ENCODE data around the gene CNTNAP4. TPM values are rescaled to one million over a fixed set of nuclear protein-coding genes. Genes with fewer than 3 reads are reported as not detected.

Gene CNTNAP4
- total RNA-seq, 6 experiments from 2014 or later, result not detected

GRCh38 chr16:76287466-76287865 lies 10.3 kb downstream of the CNTNAP4 start:
- H3K4me1 Mint-ChIP-seq (ENCODE audit: low read depth), result no peaks in the 10 kb centered on the region

DNA sequence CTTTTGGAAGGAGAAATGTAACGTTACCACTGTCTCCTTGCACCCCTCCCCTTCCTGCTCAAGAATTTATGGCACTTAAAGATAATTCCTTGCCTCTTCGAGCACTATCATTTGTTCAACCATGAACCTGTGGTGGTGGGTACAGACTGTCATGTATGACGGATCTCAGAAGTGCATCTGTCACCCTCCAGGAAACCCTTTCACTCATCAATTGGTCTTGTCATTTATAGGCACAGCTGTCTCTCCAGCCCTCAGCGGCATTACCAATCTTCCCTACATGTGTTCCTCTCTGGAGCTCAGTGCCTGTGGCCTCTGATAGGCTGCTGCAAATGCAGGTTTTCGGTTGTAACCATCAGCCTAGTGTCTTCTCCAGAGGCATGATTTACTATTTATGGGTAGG lies 15.0 kb downstream of the CNTNAP4 start:
- TF ChIP-seq, protein P1, sequence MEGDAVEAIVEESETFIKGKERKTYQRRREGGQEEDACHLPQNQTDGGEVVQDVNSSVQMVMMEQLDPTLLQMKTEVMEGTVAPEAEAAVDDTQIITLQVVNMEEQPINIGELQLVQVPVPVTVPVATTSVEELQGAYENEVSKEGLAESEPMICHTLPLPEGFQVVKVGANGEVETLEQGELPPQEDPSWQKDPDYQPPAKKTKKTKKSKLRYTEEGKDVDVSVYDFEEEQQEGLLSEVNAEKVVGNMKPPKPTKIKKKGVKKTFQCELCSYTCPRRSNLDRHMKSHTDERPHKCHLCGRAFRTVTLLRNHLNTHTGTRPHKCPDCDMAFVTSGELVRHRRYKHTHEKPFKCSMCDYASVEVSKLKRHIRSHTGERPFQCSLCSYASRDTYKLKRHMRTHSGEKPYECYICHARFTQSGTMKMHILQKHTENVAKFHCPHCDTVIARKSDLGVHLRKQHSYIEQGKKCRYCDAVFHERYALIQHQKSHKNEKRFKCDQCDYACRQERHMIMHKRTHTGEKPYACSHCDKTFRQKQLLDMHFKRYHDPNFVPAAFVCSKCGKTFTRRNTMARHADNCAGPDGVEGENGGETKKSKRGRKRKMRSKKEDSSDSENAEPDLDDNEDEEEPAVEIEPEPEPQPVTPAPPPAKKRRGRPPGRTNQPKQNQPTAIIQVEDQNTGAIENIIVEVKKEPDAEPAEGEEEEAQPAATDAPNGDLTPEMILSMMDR (IDR thresholded peaks at IDR 0.05), result no peak
- no peaks in the 10 kb centered on the region; the same call in 1 of the 2 replicates for H3K27me3 Mint-ChIP-seq (ENCODE audit: insufficient read depth)
- no peak overlapping the region for H3K27ac Mint-ChIP-seq
- no peaks in the 10 kb centered on the region for H3K4me1 Mint-ChIP-seq (ENCODE audit: low read depth)
- H3K36me3 Mint-ChIP-seq (ENCODE audit: low read depth), result peaks cover 4% of the 10 kb centered on the region; the same call in 1 of the 2 replicates
- no peak for DNase-seq
- H3K9me3 Mint-ChIP-seq, result peaks cover 57% of the 10 kb centered on the region
- H3K4me3 Mint-ChIP-seq, result no peak overlapping the region

More at GRCh38 chr16:76287466-76287865, 10.3 kb downstream of the CNTNAP4 start:
- Mint-ChIP-seq H3K36me3 (ENCODE audit: low read depth) (peaks cover 8% of the 10 kb centered on the region; the same call in 1 of the 2 replicates), H3K4me3 (no peak overlapping the region), H3K9me3 (peaks cover 61% of the 10 kb centered on the region), H3K27me3 (ENCODE audit: insufficient read depth) (no peaks in the 10 kb centered on the region; the same call in 1 of the 2 replicates), H3K27ac (no peak overlapping the region)
- no peak for DNase-seq
- TF ChIP-seq, protein P1 (IDR thresholded peaks at IDR 0.05), result no peak

- H3K4me1 Mint-ChIP-seq (ENCODE audit: low read depth), result no peaks in the 10 kb centered on the region
- H3K9me3 Mint-ChIP-seq, result peaks cover 57% of the 10 kb centered on the region
- no peaks in the 10 kb centered on the region for H3K27me3 Mint-ChIP-seq (ENCODE audit: insufficient read depth)
- no peak overlapping the region for H3K4me3 Mint-ChIP-seq
- no peak overlapping the region for H3K27ac Mint-ChIP-seq
- TF ChIP-seq, protein P1 (IDR thresholded peaks at IDR 0.05), result no peak
- peaks cover 4% of the 10 kb centered on the region; the same call in 1 of the 2 replicates for H3K36me3 Mint-ChIP-seq (ENCODE audit: low read depth)
- DNase-seq, result no peak
Observed at GRCh38 chr16:76293980-76294379, 16.8 kb downstream of the CNTNAP4 start.

DNA sequence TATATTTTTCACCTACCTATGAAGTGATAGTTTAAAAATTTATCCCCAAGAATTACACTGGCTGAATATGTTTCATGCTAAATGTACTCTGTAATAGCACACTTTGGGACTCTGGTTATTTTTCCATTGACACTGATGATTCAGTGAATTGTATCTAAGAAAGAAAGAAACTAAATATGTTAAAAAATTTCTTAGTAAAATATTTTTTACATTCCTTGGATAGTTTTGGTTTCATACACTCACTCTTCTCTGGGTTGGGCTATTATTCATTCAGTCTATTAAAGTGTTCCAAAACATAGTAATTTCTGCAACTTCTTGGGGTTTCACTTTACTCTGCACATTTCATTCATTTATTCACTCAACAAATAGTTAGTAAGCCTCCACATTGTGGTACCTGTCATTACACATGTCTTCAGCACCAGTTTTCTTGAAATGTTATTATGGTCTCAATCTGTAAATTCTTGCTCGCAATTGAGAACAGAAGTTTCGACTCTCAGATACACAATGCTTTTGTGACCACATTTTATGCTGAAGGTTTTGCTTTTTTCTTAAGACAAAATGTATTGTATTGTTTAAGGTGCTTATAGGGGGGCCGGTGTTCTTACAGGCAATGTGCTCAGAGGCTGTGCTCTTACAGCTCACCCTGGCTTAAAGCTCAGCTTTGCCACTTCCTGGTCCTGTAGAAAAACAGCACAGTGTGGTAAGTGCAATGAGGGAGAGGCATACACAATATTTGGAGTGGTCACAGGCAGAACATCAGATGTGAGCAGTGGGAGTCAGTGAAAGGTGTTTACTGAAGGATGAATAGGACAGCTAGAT lies 17.4 kb downstream of the CNTNAP4 start:
- Mint-ChIP-seq H3K36me3 (ENCODE audit: low read depth) (peaks cover 4% of the 10 kb centered on the region; the same call in 1 of the 2 replicates), H3K27me3 (ENCODE audit: insufficient read depth) (no peaks in the 10 kb centered on the region), H3K9me3 (peaks cover 59% of the 10 kb centered on the region), H3K27ac (no peak overlapping the region), H3K4me1 (ENCODE audit: low read depth) (no peaks in the 10 kb centered on the region), H3K4me3 (no peak overlapping the region)
- TF ChIP-seq, protein P1 (IDR thresholded peaks at IDR 0.05), result no peak
- DNase-seq, result no peak

- H3K27me3 Mint-ChIP-seq (ENCODE audit: insufficient read depth), result no peaks in the 10 kb centered on the region
- H3K4me1 Mint-ChIP-seq (ENCODE audit: low read depth), result no peaks in the 10 kb centered on the region
- no peak overlapping the region for H3K4me3 Mint-ChIP-seq
- H3K27ac Mint-ChIP-seq, result no peak overlapping the region
- no peaks in the 10 kb centered on the region for H3K36me3 Mint-ChIP-seq (ENCODE audit: low read depth)
- no peak for DNase-seq
- TF ChIP-seq, protein P1 (IDR thresholded peaks at IDR 0.05), result no peak
- peaks cover 40% of the 10 kb centered on the region for H3K9me3 Mint-ChIP-seq
Observed at GRCh38 chr16:76297941-76298340, 20.7 kb downstream of the CNTNAP4 start.

Data from HFFc6 (cell line).